Activated CD4-positive, alpha-beta T cell treated with anti-CD3 and anti-CD28 coated beads, Interleukin-2, amount 50 U/mL, for 16 hours (primary cell): ENCODE data around the gene PLSCR3.

ENCODE experiments used
- DNase-seq: peaks from one replicate; pipeline ENCODE4 v3.0.0-alpha.2; 2020

PLSCR3 gene

DNA sequence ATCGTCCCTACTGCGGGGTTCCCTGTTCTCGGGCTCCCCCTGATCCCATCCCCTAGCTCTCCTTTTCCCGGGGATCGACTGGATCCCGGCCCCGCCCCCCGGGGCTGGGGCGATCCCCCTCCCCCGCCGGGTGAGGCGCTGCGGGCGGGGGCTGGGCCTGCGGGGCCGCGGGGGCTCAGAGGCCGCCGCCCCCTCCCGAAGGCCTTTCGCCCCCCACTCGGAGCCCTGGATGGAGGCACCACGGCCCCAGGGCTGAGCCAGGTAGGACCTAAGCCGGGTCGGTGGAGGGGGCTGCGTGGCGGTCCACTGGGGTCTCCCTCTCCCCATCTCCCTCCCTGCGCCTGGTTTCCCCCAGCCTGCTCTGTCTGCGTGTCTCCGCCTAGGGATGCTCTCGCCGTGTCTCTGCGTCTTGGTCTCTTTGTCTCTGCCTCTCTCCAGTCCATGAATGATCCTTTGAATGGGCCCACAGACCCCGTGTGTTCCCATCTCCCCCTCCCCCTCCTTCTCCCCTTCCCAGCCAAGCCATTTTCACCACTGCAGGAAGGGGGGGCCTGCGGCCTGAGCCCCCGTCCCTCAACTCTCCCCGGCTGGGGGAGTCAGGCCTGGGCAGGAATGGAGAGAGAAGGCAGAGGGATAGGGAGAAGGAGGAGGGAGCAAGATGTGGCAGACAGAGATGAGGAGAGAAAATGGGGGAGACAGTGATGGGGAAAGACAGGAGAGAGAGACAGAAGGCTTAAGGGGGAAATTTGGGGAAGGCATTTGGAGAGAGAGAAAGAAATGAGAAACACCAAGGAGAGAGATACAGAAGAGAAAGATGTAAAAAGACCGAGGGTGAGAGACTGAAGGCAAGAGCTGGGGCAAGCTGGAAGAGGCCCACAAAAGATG, 11.3 kb upstream of the PLSCR3 start:
- no peak for DNase-seq

DNA sequence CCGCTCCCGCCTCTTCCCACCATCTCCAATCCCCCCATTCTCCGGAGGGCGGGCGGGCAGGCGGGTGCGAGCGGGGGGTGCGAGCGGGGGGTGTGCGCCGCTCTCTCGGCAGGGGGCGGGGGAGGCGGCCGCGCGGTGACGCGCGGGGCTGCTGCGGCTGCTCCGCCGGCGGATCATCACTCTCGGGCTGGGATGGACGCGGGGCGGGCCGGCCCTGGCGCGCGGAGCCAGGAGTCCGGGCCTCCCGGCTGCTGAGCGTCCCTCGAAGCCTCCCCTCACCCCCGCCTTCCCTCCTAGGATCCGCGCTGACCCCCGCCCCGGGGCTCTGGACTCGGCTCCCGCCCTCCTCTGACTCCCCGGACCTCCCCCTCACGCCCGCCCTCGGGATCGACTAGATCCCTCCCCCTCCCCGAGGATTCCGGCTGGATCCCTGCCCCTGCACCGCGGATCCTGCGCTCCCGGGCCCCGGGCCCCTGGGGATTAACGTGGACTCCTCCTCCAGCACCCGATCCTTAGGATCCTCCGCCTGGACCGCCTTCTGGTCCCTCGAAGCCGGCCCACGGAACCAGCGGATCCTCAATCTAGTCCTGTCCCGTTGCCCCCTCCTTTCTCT, 10.5 kb upstream of the PLSCR3 start:
- DNase-seq, result no peak

DNA sequence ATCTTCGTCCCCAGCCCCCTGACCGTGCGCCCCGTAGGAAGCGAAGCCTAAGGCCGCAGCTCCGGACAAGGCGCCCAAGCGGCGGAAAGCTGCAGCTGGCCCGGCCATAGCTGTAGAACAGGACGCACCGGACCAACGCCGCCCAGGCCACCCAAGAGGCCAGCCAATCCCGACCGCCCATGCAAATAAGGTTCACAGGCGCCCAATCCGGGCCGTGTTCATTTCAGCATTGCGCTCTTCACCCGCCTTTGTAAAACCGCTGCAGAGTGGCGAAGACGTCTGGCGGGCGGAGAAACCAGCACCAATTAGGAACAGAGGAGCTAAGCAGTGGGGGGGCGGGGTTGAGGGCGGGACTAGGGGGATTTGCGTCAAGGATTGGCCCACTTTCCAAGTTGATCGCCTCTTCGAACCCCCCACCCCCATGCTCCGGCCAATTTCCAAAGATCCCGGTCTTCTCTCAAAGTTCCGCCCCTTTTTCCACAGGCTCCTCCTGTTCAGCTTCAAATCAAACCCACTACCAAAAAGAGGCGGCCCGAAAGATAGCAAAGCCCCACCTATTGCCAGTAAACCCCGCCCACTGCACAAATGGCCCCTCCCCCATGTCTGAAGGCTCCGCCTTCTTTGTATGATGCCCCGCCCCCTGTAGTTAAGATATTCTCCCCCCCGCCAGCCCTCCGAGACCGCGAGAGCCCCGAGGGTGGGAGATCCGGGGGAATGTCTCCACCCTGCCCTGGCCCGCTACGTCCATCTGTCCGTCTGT, 9.8 kb upstream of the PLSCR3 start, which contains the start of gene TMEM256:
TSS of gene TMEM256 (minus strand) at position 121 of the 760 bp plus-strand sequence. CDS start at position 108, 13 bp downstream.
- peak; percentile 97 for DNase-seq

DNA sequence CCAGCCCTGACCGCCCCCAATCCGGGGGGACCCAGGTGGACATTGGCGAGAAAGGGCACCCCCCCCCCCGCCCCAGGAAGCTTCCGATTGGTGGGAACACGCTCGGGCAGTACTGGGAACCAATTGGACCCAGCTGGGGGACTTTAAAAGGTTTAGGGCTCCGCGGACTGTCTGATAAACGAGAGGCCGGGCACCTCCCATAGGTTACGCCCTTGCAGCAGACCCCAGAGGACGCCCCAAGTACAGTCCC, 9.3 kb upstream of the PLSCR3 start:
- no peak for DNase-seq

GRCh38 chr17:7403043-7403726, 8.9 kb upstream of the PLSCR3 start:
- no peak for DNase-seq

- no peak for DNase-seq
Observed at GRCh38 chr17:7398612-7399011, 4.3 kb upstream of the PLSCR3 start.

DNA sequence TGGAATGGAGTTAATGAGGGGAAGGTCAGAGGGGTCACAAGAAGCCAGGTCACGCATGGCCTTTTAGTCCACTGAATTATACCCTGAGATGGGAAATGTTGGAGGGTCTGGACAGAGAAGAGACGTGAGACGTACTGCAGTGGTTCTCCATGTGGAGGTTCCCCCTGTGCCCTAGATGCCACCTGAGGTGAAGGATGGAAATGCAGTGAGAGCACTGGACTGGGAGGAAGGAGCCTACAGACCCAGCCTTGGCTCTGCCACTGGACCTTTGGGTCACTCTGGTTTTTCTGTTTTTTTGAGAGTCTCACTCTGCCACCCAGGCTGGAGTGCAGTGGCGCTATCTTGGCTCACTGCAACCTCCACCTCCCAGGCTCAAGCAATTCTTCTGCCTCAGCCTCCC, 1.8 kb upstream of the PLSCR3 start:
- DNase-seq, result no peak

- DNase-seq, result peak; percentile 53
Observed at GRCh38 chr17:7393613-7394451, 493 bp downstream of the PLSCR3 start.

DNA sequence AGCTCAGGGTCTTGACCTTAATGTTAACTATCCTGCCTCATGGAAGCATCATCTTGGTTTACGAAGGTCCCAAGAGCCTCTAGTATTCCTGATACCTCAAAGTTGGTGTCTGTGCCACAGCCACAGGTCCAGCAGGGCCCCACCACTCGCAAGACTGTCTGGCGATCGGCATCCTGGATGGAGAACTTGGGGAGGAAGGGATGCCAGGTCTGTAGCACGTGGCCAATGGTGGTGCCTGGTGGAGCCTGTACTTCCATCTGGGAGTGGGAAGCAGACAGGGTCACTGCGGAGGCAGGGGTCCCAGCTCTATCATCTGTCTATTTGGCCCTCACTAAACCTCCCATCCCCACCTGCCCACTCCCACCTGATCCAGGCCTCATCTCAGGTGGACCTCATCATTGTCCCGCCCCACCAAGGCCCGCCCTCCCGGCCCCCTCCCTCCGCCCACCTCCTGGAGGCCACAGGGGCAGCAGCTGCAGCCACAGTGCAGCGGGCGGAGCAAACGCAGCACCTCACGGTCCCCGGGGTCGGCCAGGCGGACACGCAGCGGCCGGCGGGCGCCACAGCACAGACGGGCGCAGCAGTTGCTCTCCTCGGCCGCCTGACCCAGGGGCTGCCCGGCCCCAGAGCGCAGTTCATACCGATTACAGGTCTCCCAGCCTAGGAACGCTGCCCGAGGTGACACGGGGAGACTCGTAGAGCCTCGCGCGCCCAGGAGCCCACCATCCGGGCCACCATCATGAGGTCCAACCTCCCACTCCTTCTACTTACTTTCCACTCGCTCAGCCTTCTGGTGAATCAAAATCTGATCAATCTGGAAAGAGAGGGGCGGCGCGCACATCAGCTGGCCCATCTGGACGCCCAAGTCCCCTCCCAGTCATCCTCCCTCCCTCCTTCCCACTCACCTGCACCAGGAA, 1.4 kb downstream of the PLSCR3 start:
- no peak for DNase-seq

GRCh38 chr17:7391307-7391706, 3.0 kb downstream of the PLSCR3 start:
- no peak for DNase-seq

- no peak for DNase-seq
Observed at GRCh38 chr17:7389924-7390910, 4.1 kb downstream of the PLSCR3 start.

DNA sequence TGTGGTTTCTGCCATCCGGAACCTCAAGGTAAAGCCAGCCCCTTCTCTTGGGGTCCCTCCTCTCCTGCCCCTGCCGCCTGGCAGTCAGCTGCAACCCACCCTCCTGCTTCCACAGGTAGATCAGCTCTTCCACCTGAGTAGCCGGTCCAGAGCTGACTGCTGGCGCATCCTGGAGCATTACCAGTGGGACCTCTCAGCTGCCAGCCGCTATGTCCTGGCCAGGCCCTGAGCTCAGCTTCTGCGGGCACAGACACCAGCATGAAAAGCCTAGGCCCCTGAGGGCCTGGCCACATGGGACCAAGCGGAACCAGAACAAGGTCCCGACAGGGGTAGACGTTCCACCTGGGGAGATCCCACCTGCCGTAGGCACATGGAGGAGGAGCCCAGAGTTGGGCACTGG, 5.5 kb downstream of the PLSCR3 start:
- no peak for DNase-seq

- no peak for DNase-seq
Observed at GRCh38 chr17:7384489-7385081, 9.7 kb downstream of the PLSCR3 start.

- DNase-seq, result peak; percentile 78
Observed at GRCh38 chr17:7383742-7384488, 10.4 kb downstream of the PLSCR3 start.

DNA sequence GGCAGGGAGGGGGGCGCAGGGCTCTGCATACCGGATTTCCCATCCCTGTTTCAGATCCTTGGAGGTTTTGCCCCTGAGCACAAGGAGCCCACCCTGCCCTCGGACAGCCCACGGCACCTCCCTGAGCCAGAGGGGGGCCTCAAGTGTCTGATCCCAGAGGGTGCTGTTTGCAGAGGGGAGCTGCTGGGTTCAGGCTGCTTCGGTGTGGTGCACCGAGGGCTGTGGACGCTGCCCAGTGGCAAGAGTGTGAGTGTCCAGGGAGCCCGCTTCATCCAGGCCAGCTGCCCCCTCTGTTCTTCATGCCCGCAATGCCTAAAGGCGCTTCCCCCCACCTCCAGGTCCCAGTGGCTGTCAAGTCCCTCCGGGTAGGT, 11.0 kb downstream of the PLSCR3 start:
- DNase-seq, result no peak

GRCh38 chr17:7382901-7383300, 11.4 kb downstream of the PLSCR3 start:
- no peak for DNase-seq

- DNase-seq, result no peak
Observed at GRCh38 chr17:7380855-7381683, 13.3 kb downstream of the PLSCR3 start, which contains the start of gene TNK1. TNK1 (plus strand) TSS chr17:7381089; CDS start chr17:7382927, 1,838 bp downstream.

DNA sequence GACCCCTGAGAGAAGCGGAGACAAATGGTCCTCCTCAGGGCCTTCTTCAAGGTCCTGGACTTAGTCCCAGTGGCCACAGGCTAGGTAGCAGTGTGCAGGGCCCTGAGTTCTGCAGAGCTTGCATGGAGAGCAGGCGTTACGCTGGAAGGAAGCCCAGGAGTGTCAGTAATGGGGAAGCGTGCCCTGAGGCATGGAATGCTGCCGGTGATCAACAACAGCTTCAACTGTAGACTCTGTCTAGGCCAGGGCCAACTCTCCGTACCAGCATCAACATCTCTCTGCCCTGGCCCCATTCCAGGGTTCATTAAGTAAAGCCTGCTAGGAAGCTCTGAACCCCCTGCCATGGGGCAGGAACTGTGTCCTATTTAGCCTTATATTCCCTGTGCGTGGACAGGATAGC, 14.0 kb downstream of the PLSCR3 start:
- DNase-seq, result no peak
